ENCODE results near the gene DLD. TPM values are rescaled to one million over a fixed set of nuclear protein-coding genes. Genes with fewer than 3 reads are reported as not detected.

Gene DLD
- polyA plus RNA-seq, 1 experiment = 169 TPM

DNA sequence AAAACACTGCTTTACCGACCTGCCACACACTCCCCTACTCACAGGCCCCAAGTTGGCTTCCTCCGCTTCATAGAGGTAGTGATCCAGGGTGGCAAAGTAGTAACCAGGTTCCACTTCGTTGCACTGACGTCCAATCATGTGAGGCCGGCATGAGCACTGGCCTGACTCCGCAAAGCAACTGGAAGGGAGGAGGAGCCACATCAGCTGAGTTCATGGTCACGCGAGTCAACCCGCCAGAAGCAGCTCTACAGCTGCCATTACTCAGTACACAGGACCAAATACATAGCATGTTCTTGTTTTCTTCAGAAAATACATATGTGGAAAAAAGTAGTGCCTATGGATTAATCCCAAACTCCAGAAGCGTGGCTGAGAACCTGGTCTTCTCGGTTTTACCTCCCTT lies 73.5 kb downstream of the DLD start:
- CTCF ChIA-PET = interaction anchor here (0.6 to 1.0 kb wide), 2 partner anchors 18 to 93 kb away, joined by 3 read pairs; no protein-coding TSS in a partner anchor
- Histone ChIP-seq H3K9me3 (ENCODE audit: control insufficient read depth, insufficient read depth, low read length) (no peaks in the 10 kb centered on the region), H3K27me3 (ENCODE audit: control insufficient read depth, insufficient read depth, low read length) (no peaks in the 10 kb centered on the region), H3K4me3 (ENCODE audit: low read depth, low read length) (no peak overlapping the region), H3K27ac (ENCODE audit: low read depth, low read length) (no peak overlapping the region)
- TF ChIP-seq, protein P1, sequence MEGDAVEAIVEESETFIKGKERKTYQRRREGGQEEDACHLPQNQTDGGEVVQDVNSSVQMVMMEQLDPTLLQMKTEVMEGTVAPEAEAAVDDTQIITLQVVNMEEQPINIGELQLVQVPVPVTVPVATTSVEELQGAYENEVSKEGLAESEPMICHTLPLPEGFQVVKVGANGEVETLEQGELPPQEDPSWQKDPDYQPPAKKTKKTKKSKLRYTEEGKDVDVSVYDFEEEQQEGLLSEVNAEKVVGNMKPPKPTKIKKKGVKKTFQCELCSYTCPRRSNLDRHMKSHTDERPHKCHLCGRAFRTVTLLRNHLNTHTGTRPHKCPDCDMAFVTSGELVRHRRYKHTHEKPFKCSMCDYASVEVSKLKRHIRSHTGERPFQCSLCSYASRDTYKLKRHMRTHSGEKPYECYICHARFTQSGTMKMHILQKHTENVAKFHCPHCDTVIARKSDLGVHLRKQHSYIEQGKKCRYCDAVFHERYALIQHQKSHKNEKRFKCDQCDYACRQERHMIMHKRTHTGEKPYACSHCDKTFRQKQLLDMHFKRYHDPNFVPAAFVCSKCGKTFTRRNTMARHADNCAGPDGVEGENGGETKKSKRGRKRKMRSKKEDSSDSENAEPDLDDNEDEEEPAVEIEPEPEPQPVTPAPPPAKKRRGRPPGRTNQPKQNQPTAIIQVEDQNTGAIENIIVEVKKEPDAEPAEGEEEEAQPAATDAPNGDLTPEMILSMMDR (IDR thresholded peaks at IDR 0.05; ENCODE audit: low read depth, low read length) = no peak
- DNase-seq (ENCODE audit: low read depth, low spot score) = no peak
- POLR2A ChIA-PET = interaction anchor here (0.6 kb wide), 1 partner anchor 80 kb away, joined by 8 read pairs; no protein-coding TSS in a partner anchor

DNA sequence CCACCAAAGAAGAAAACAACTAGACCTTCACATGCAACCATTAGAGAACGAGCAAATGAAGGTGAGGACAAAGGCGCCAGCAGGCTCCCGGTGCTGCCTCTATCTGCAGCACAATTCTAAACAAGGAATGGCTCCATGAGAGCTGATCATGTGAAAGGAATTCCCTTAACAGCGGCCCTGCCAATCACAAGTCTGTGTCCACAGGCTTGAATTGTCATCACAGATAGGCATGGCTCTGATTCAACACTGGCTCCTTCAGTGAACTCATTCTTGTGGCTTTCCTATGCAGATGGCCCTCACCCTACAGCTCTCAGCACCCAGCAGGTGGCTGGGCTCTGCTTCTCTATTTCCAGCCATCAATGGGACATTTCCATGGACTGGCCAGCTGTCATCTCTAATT lies 75.7 kb downstream of the DLD start:
- Histone ChIP-seq H3K27ac (ENCODE audit: low read depth, low read length) (no peak overlapping the region), H3K4me3 (ENCODE audit: low read depth, low read length) (no peak overlapping the region), H3K27me3 (ENCODE audit: control insufficient read depth, insufficient read depth, low read length) (no peaks in the 10 kb centered on the region), H3K9me3 (ENCODE audit: control insufficient read depth, insufficient read depth, low read length) (no peaks in the 10 kb centered on the region)
- POLR2A ChIA-PET = interaction anchor here (0.8 to 1.4 kb wide), 3 partner anchors 8 to 19 kb away, joined by 3 to 5 read pairs (median 4); no protein-coding TSS in a partner anchor
- DNase-seq (ENCODE audit: low read depth, low spot score) = no peak
- TF ChIP-seq, protein P1 (IDR thresholded peaks at IDR 0.05; ENCODE audit: low read depth, low read length) = 0 out of 2 replicates have a peak, but pooled peaks have one; percentile 9
- CTCF ChIA-PET = interaction anchor here (0.6 to 1.2 kb wide), 5 partner anchors 11 to 180 kb away, joined by 3 to 4 read pairs (median 3); no protein-coding TSS in a partner anchor

DNA sequence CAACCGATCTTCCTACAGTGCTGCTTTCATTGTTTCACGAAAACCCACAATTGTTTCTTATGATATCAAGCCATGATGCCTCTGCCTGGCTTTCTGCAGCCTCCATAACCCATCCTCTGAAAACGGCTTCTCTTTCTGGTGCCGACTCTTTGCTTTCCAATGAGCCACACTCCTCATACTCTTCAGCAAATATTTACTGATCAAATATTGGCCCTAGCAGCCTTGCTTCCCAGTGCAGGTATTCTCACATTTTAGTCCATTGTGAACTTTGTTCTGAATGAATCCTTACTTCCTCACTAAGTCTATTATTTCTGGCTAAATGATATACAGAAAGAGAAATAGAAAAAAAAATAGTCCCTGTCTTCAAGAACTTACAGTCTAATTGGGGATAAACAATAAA lies 76.4 kb downstream of the DLD start:
- H3K27me3 ChIP-seq (ENCODE audit: control insufficient read depth, insufficient read depth, low read length) = no peaks in the 10 kb centered on the region
- TF ChIP-seq, protein P1 (IDR thresholded peaks at IDR 0.05; ENCODE audit: low read depth, low read length) = no peak
- no peaks in the 10 kb centered on the region for H3K9me3 ChIP-seq (ENCODE audit: control insufficient read depth, insufficient read depth, low read length)
- ChIA-PET CTCF (no interaction called here), POLR2A (interaction anchor here (1.4 kb wide), 1 partner anchor 15 kb away, joined by 5 read pairs; no protein-coding TSS in a partner anchor)
- DNase-seq (ENCODE audit: low read depth, low spot score) = no peak
- no peak overlapping the region for H3K27ac ChIP-seq (ENCODE audit: low read depth, low read length)
- no peak overlapping the region for H3K4me3 ChIP-seq (ENCODE audit: low read depth, low read length)

DNA sequence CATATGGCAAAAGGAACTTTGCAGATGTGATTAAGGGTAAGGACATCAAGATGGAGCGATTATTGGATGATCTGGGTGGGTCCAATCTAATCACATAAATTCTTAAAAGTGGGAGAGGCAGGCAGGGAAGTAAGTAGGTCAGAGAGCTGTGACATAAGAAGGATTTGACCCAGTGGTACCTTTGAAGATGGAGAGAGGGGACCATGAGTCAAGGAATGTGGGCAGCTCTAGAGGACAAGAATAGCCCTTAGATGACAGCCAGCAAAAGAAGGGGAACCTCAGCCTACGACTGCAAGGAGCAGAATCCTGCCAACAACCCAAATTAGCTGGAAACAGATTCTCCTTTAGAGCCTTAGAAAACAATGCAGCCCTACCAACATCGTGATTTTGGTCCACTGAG lies 77.5 kb downstream of the DLD start:
- Histone ChIP-seq H3K27ac (ENCODE audit: low read depth, low read length) (no peak overlapping the region), H3K4me3 (ENCODE audit: low read depth, low read length) (no peak overlapping the region), H3K9me3 (ENCODE audit: control insufficient read depth, insufficient read depth, low read length) (no peaks in the 10 kb centered on the region), H3K27me3 (ENCODE audit: control insufficient read depth, insufficient read depth, low read length) (no peaks in the 10 kb centered on the region)
- ChIA-PET POLR2A (no interaction called here), CTCF (interaction anchor here (0.7 to 0.8 kb wide), 2 partner anchors 8 to 177 kb away, joined by 3 read pairs; no protein-coding TSS in a partner anchor)
- TF ChIP-seq, protein P1 (IDR thresholded peaks at IDR 0.05; ENCODE audit: low read depth, low read length) = no peak
- DNase-seq (ENCODE audit: low read depth, low spot score) = no peak

DNA sequence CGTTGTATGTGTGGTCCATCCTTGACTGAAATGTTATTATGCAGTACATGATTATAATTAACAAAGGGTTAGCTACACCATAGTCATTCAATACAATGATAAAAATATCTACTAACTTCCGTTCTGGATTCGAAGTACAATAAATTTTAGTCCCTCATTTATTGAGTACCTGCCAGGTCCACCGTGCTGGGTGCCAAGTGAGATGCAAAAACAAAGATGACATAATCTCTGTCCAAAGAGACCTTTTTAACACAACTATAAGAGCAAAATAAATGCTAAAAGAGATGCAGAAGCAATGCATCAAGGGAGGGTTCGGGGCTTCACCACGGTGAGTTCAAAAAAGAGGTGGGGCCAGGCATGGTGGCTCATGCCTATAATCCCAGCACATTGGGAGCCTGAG lies 78.9 kb downstream of the DLD start:
- Histone ChIP-seq H3K27me3 (ENCODE audit: control insufficient read depth, insufficient read depth, low read length) (no peaks in the 10 kb centered on the region), H3K27ac (ENCODE audit: low read depth, low read length) (no peak overlapping the region), H3K4me3 (ENCODE audit: low read depth, low read length) (no peak overlapping the region), H3K9me3 (ENCODE audit: control insufficient read depth, insufficient read depth, low read length) (no peaks in the 10 kb centered on the region)
- no peak for DNase-seq (ENCODE audit: low read depth, low spot score)
- ChIA-PET CTCF (no interaction called here), POLR2A (no interaction called here)
- TF ChIP-seq, protein P1 (IDR thresholded peaks at IDR 0.05; ENCODE audit: low read depth, low read length) = no peak

Other genes starting within 250 kb of the DLD start
- gene SLC26A4, start 230.4 kb upstream of the DLD start, polyA plus RNA-seq (2011; rRNA removed) = 0.11 and 0.12 TPM in 2 replicates
- 17.0 and 18.0 TPM in 2 replicates for gene CBLL1, start 147.0 kb upstream of the DLD start, polyA plus RNA-seq (2011; rRNA removed)
- gene SLC26A3, start 88.0 kb upstream of the DLD start, polyA plus RNA-seq (2011; rRNA removed) = not detected in 2 replicates
- 266 and 290 TPM in 2 replicates for gene LAMB1, start 112.0 kb downstream of the DLD start, polyA plus RNA-seq (2011; rRNA removed)
- 0.30 and 0.33 TPM in 2 replicates for gene LAMB4, start 239.2 kb downstream of the DLD start, polyA plus RNA-seq (2011; rRNA removed)

Data from AG04450 (cell line).